OCI-LY3 (cell line): ENCODE results near the gene CASP7.

Experiments
- CTCF ChIP-seq: fragments of 200-600, 300-600 bp; sonication (generic); IDR thresholded peaks from 2 replicates; pipeline ENCODE4 v1.5.1; 2014; ENCODE audit warnings: antibody characterized with exemption, low read length, low read depth
- EZH2phosphoT487 ChIP-seq: fragments of 200-600 bp; shearing (Covaris generic); IDR thresholded peaks from 2 replicates; pipeline ENCODE4 v1.6.1; 2018; ENCODE audit warnings: antibody characterized with exemption, mixed run types, low read depth

DNA sequence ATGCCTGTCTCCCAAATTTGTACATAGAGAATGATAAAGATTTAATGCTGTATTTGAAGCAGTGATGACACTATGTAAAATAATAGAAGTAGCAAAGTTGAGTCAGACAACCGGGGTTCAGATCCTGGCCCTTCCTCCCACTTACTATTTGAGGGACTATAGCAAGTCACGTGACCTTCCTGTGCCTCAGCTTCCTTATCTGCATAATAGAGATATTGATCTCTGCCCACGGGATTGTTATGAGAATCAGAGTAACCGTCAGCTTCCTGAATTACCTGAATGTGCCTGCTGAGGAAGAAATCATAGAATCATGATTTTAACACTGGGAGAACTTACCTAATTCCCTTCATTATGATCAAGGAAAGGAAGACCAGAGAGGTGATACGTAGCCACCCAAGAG is 26.9 kb downstream of the CASP7 start:
- no peak for TF ChIP-seq EZH2phosphoT487
- no peak for TF ChIP-seq CTCF
